ENCODE results near the gene ABCA2. TPM values are rescaled to one million over a fixed set of nuclear protein-coding genes. Genes with fewer than 3 reads are reported as not detected.

Gene ABCA2
- polyA plus RNA-seq, 2 donors, result 7.7 to 14.7 TPM

DNA sequence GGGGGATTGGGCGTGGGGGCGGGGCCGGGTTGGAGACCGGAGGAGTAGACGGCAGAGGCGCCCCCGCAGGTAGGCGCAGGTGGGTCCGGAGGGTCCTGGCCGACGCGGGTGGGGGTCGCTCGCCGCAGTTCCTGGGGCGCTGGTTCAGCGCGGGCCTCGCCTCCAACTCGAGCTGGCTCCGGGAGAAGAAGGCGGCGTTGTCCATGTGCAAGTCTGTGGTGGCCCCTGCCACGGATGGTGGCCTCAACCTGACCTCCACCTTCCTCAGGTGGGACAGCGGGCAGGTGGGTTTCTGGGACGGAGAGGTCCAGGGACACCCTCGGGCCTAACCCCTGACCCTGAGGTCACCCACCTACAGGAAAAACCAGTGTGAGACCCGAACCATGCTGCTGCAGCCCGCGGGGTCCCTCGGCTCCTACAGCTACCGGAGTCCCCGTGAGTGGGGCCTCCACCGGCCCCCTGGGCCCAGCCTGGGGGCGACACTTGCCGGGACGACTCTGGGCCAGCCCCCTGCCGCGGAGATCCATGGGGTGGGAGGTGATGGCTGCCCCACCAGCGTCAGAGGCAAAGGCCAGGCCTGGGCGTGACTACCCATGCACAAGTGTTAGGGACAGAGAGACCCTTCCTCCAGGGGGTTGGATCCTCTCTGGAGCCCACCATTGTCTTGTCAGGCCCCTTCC, 49.0 kb downstream of the ABCA2 start:
- Histone ChIP-seq H3K27me3 (ENCODE audit: control insufficient read depth in 1 of 2, insufficient read depth in 2 of 2, low read length in 2 of 2) (no peaks in the 10 kb centered on the region), H3K4me1 (ENCODE audit: control insufficient read depth in 2 of 2, insufficient read depth in 2 of 2, low read length in 1 of 2) (peaks cover 2 to 14% of the 10 kb centered on the region in 2 donors), H3K9me3 (ENCODE audit: control insufficient read depth in 2 of 2, insufficient read depth in 1 of 2, low read depth in 1 of 2, low read length in 1 of 2) (no peaks in the 10 kb centered on the region), H3K27ac (ENCODE audit: low read depth in 2 of 2, low read length in 1 of 2) (no peak overlapping the region), H3K4me3 (ENCODE audit: low read depth in 1 of 2, low read length in 2 of 2) (no peak overlapping the region), H3K36me3 (ENCODE audit: control insufficient read depth in 2 of 2, insufficient read depth in 2 of 2, low read length in 1 of 2) (no peaks in the 10 kb centered on the region)
- WGBS, 2 donors, result 58 to 73% methylated on average over 27 to 41 of the region's 41 CpGs

DNA sequence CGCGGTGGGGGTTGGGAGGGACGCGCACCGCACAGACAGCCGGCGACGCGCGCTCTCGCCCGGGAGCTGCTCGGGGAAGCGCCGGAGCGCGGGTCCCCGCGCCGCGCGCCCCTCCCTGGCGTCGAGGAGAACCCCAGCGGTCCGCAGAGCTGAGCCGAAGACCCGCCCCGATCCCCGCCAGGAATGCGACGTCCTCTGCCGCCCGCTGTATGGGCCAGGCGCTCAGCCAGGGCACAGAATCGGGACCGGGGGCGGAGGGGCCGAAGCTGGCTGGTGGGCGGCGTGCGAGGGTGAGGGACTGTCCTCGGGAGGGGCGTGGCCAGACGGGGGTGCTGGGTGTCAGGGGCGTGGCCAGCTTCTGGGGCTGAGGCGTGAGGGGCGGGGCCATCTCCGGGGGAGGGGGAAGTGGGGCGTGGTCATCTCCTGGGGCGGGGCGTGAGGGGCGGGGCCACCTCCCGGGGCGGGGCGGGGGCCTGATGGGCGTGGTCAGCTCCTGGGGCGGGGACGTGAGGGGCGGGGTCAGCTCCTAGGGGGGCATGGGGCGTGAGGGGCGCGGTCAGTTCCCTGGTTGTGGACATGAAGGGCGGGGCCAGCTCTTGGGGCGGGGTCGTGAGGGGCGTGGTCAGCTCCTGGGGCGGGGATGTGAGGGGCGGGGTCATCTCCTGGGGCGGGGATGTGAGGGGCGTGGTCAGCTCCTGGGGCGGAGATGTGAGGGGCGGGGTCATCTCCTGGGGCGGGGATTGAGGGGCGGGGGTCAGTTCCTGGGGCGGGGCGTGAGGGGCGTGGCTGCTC, 49.8 kb downstream of the ABCA2 start:
- Histone ChIP-seq H3K9me3 (ENCODE audit: control insufficient read depth in 2 of 2, insufficient read depth in 1 of 2, low read depth in 1 of 2, low read length in 1 of 2) (no peaks in the 10 kb centered on the region), H3K27me3 (ENCODE audit: control insufficient read depth in 1 of 2, insufficient read depth in 2 of 2, low read length in 2 of 2) (no peaks in the 10 kb centered on the region), H3K4me1 (ENCODE audit: control insufficient read depth in 2 of 2, insufficient read depth in 2 of 2, low read length in 1 of 2) (peaks cover 6 to 14% of the 10 kb centered on the region in 2 donors), H3K36me3 (ENCODE audit: control insufficient read depth in 2 of 2, insufficient read depth in 2 of 2, low read length in 1 of 2) (no peaks in the 10 kb centered on the region), H3K4me3 (ENCODE audit: low read depth in 1 of 2, low read length in 2 of 2) (peak overlapping the region; percentile 19 to 46), H3K27ac (ENCODE audit: low read depth in 2 of 2, low read length in 1 of 2) (peak overlapping the region in 1 of 2 donors; percentile 11)
- WGBS, 2 donors, result 5 to 7% methylated on average over 41 to 78 of the region's 78 CpGs

DNA sequence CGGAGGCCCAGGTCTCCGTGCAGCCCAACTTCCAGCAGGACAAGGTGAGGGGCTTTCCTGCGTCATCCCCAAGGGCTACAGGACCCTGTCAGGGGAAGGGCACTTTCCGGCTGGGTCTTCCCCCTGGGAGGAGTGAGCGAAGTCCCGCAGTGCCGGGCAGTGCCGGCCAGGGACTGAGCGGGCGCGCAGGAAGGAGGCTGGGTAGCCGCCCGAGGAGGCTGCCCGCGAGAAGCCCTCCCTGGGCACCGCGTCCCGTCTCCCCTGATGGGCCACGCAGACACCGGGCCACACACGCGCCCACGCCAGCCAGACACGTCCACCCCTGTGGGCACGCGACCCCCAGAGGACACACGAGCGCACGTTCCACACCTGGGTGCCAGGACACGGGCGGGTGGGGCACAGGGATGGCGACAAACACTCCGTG, 50.4 kb downstream of the ABCA2 start:
- WGBS, 2 donors, result 21 to 22% methylated on average over 21 to 33 of the region's 33 CpGs
- Histone ChIP-seq H3K36me3 (ENCODE audit: control insufficient read depth in 2 of 2, insufficient read depth in 2 of 2, low read length in 1 of 2) (no peaks in the 10 kb centered on the region), H3K4me1 (ENCODE audit: control insufficient read depth in 2 of 2, insufficient read depth in 2 of 2, low read length in 1 of 2) (peaks cover 7 to 14% of the 10 kb centered on the region in 2 donors), H3K4me3 (ENCODE audit: low read depth in 1 of 2, low read length in 2 of 2) (peak overlapping the region; percentile 19 to 46), H3K27ac (ENCODE audit: low read depth in 2 of 2, low read length in 1 of 2) (peak overlapping the region in 1 of 2 donors; percentile 58), H3K9me3 (ENCODE audit: control insufficient read depth in 2 of 2, insufficient read depth in 1 of 2, low read depth in 1 of 2, low read length in 1 of 2) (no peaks in the 10 kb centered on the region), H3K27me3 (ENCODE audit: control insufficient read depth in 1 of 2, insufficient read depth in 2 of 2, low read length in 2 of 2) (no peaks in the 10 kb centered on the region)

DNA sequence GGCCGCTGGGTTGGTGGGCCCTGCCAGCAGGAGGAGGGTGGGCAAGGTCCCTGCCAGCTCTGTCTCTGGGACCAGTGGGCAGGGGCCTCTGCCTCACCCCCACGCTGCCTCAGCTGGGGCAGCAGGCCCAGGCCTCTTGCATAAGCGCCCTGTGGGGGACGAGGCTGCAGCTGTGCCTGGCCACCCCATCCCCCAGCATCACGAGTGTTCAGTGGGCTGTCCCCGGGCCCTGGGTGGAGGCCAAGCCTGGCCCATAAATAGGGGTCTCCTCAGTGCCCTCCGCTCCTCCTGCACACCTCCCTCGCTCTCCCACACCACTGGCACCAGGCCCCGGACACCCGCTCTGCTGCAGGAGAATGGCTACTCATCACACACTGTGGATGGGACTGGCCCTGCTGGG, 50.8 kb downstream of the ABCA2 start, which contains the start of gene PTGDS:
PTGDS (plus strand) TSS at position 282 of the 400 bp plus-strand sequence; CDS start at position 357, 75 bp downstream.
- Histone ChIP-seq H3K27ac (ENCODE audit: low read depth in 2 of 2, low read length in 1 of 2) (peak within 1 kb of the TSS in 1 of 2 donors; percentile 58), H3K4me3 (ENCODE audit: low read depth in 1 of 2, low read length in 2 of 2) (peak within 1 kb of the TSS; percentile 19 to 46), H3K4me1 (ENCODE audit: control insufficient read depth in 2 of 2, insufficient read depth in 2 of 2, low read length in 1 of 2) (peaks cover 7 to 13% of the 10 kb centered on the region in 2 donors), H3K27me3 (ENCODE audit: control insufficient read depth in 1 of 2, insufficient read depth in 2 of 2, low read length in 2 of 2) (no peaks in the 10 kb centered on the region), H3K36me3 (ENCODE audit: control insufficient read depth in 2 of 2, insufficient read depth in 2 of 2, low read length in 1 of 2) (no peaks in the 10 kb centered on the region), H3K9me3 (ENCODE audit: control insufficient read depth in 2 of 2, insufficient read depth in 1 of 2, low read depth in 1 of 2, low read length in 1 of 2) (no peaks in the 10 kb centered on the region)
- 68 to 70% methylated on average over 8 to 10 of the region's 10 CpGs for WGBS, 2 donors

DNA sequence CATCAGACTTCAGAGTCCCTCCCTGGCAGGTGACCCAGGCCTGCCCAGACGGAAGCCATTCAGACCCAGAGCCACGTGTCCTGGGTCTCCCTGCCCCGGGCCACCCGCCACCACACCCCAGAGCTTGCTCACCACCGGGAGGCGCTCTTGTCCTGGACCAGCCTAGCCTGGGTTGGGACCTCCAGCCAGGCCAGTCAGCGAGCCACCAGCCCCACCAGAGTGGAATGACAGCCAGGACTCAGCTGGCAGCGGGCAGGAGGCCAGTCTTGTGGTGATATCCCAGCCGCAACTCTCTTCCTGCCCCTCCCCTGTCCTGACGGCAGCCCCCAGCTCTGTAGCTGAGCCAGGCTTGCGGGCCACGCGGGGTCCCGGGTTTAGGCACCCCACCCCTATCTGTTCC, 52.4 kb downstream of the ABCA2 start:
- no peaks in the 10 kb centered on the region for H3K36me3 ChIP-seq (ENCODE audit: control insufficient read depth in 2 of 2, insufficient read depth in 2 of 2, low read length in 1 of 2)
- no peaks in the 10 kb centered on the region for H3K9me3 ChIP-seq (ENCODE audit: control insufficient read depth in 2 of 2, insufficient read depth in 1 of 2, low read depth in 1 of 2, low read length in 1 of 2)
- no peak overlapping the region for H3K4me3 ChIP-seq (ENCODE audit: low read depth in 1 of 2, low read length in 2 of 2)
- peak overlapping the region in 1 of 2 donors; percentile 73 for H3K27ac ChIP-seq (ENCODE audit: low read depth in 2 of 2, low read length in 1 of 2)
- H3K4me1 ChIP-seq (ENCODE audit: control insufficient read depth in 2 of 2, insufficient read depth in 2 of 2, low read length in 1 of 2), result peaks cover 7 to 12% of the 10 kb centered on the region in 2 donors
- H3K27me3 ChIP-seq (ENCODE audit: control insufficient read depth in 1 of 2, insufficient read depth in 2 of 2, low read length in 2 of 2), result no peaks in the 10 kb centered on the region
- WGBS, 2 donors, result 46 to 52% methylated on average over 11 to 14 of the region's 14 CpGs

DNA sequence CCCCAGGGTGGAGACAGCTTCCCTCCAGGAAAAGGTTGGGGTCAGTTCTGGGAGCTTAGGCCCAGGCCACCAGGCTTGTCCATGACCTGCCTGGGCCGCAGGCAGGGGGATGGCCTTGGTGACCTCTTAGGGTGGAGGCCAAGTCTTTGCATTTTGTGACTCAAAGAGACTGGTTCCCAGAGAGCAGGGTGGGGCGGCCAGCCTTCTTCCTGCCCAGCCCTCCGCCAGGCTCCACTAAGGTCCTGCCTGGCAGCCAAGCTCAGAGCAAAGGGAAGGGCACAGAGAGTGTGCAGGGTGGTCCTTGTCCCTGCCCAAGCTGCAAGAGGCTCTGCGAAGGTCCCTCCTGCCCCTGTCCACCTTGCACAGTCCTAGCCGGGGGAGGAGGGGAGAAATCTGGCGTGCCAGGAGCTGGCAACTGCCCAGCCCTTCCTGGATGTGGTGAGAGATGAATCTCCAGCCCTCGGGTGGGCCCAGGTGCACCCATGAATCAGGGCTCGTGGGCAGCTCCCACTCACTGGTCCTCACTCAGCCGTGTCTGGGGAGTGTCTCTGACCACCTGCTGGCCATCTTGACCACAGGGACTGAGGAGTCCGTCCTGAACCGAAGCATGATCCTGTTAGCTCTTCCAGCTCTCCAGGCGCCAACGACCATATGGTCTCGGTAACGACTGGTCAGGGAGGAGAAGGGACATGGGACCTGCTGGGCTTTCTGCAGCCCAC, 53.1 kb downstream of the ABCA2 start:
- 50 to 56% methylated on average over 15 of the region's 15 CpGs for WGBS, 2 donors
- Histone ChIP-seq H3K27me3 (ENCODE audit: control insufficient read depth in 1 of 2, insufficient read depth in 2 of 2, low read length in 2 of 2) (no peaks in the 10 kb centered on the region), H3K36me3 (ENCODE audit: control insufficient read depth in 2 of 2, insufficient read depth in 2 of 2, low read length in 1 of 2) (no peaks in the 10 kb centered on the region), H3K4me3 (ENCODE audit: low read depth in 1 of 2, low read length in 2 of 2) (no peak overlapping the region), H3K27ac (ENCODE audit: low read depth in 2 of 2, low read length in 1 of 2) (peak overlapping the region; percentile 50 to 73), H3K9me3 (ENCODE audit: control insufficient read depth in 2 of 2, insufficient read depth in 1 of 2, low read depth in 1 of 2, low read length in 1 of 2) (no peaks in the 10 kb centered on the region), H3K4me1 (ENCODE audit: control insufficient read depth in 2 of 2, insufficient read depth in 2 of 2, low read length in 1 of 2) (peaks cover 7 to 12% of the 10 kb centered on the region in 2 donors)

DNA sequence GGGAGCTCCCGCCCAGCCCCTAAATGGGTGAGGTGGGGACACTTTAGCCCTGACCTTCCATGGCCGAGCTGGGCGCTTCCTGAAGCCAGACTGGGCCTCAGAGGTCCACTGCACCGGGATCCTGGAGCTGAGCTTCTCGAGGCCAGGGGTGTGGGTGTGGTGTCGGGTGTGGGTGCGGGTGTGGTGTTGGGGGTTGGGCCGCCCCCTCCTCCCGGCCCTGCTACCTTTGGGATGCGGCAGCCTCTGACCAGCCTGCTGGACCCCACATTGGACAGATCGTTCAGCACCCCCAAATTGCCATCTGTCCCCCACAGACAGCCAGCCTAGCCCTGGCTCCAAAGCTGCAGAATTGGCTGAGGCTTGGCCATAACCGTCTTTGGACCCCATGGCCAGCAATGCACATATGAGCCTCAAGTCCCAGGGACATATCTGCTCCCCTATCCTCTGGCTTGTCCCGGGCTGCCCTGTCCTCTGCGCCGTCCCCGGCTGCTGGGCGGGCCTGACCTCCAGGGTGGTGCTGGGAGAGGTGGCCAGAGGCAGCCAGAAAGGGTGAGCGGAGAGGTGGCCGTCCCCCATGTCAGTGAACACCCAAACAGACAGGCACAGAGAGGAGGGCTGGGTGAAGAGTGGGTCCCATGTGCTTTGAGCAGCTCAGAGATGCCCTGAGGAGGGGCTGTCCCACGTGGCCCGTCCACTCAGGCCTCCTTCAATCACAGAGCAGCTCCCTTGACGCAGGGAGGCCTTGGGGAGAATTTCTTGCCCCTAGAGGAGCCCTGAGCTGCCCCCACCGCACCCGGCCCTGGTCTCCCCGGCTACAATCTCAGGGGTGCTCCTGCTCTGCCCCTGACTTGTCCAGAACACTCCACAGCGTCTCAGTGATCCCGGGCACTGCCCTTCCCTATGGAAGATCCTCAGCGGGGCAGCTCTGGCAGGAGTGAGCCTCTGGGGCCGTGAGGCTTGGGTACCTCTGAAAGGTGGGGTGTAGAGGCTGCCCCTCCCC, 54.1 kb downstream of the ABCA2 start:
- H3K27me3 ChIP-seq (ENCODE audit: control insufficient read depth in 1 of 2, insufficient read depth in 2 of 2, low read length in 2 of 2), result no peaks in the 10 kb centered on the region
- WGBS, 2 donors, result 82 to 83% methylated on average over 29 of the region's 29 CpGs
- H3K4me3 ChIP-seq (ENCODE audit: low read depth in 1 of 2, low read length in 2 of 2), result no peak overlapping the region
- peaks cover 7 to 12% of the 10 kb centered on the region in 2 donors for H3K4me1 ChIP-seq (ENCODE audit: control insufficient read depth in 2 of 2, insufficient read depth in 2 of 2, low read length in 1 of 2)
- no peaks in the 10 kb centered on the region for H3K9me3 ChIP-seq (ENCODE audit: control insufficient read depth in 2 of 2, insufficient read depth in 1 of 2, low read depth in 1 of 2, low read length in 1 of 2)
- peak overlapping the region in 1 of 2 donors; percentile 18 for H3K27ac ChIP-seq (ENCODE audit: low read depth in 2 of 2, low read length in 1 of 2)
- H3K36me3 ChIP-seq (ENCODE audit: control insufficient read depth in 2 of 2, insufficient read depth in 2 of 2, low read length in 1 of 2), result no peaks in the 10 kb centered on the region

DNA sequence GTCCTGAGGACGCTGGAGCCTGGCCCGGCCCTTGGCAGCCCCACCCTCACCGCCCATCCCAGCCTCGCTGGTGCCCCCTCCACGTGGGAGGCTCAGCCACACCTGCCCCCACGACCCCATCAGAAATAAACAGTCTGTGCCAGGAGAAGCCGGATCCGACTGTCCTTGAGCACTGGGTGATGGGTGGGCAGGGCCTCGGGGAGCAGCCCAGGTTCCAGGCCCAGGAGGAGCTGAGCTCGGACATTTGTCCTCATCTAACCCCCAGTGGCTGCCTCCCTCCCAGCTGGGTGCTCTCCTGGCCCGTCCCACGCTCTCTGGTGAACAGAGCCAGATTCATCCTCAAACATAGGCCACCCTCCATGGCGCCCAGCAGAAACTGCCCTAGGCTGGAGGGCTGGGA, 55.3 kb downstream of the ABCA2 start:
- Histone ChIP-seq H3K9me3 (ENCODE audit: control insufficient read depth in 2 of 2, insufficient read depth in 1 of 2, low read depth in 1 of 2, low read length in 1 of 2) (no peaks in the 10 kb centered on the region), H3K4me3 (ENCODE audit: low read depth in 1 of 2, low read length in 2 of 2) (no peak overlapping the region), H3K27me3 (ENCODE audit: control insufficient read depth in 1 of 2, insufficient read depth in 2 of 2, low read length in 2 of 2) (no peaks in the 10 kb centered on the region), H3K4me1 (ENCODE audit: control insufficient read depth in 2 of 2, insufficient read depth in 2 of 2, low read length in 1 of 2) (peaks cover 7 to 12% of the 10 kb centered on the region in 2 donors), H3K27ac (ENCODE audit: low read depth in 2 of 2, low read length in 1 of 2) (no peak overlapping the region), H3K36me3 (ENCODE audit: control insufficient read depth in 2 of 2, insufficient read depth in 2 of 2, low read length in 1 of 2) (no peaks in the 10 kb centered on the region)
- 53 to 57% methylated on average over 13 of the region's 13 CpGs for WGBS, 2 donors

Data from esophagus (tissue), 2 donors.